Bronchial epithelial cell (primary cell): ENCODE data around the gene BRF1. TPM values are rescaled to one million over a fixed set of nuclear protein-coding genes. Genes with fewer than 3 reads are reported as not detected.
A peak's percentile ranks its signal among the peaks of the same experiment; 100 is the strongest.
"Not testable (repeated sequence)": the region's sequence is repeated elsewhere in the genome, so short reads cannot be mapped to it uniquely, and the experiment has no call there.

Experiments used
- DNase-seq: peaks from one replicate; pipeline ENCODE4 v3.0.0-alpha.2; 2010; ENCODE audit warnings: low read depth
- FAIRE-seq: peaks from 2 replicates; lab custom pipeline; 2011; peaks lifted over from hg19 to GRCh38; lab: Jason Lieb, UNC
- H3K27me3 ChIP-seq: 2 replicates; pipeline ENCODE4 v1.5.1; 2011; ENCODE audit warnings: low read length; ENCODE audit not compliant: control insufficient read depth, insufficient read depth
- H3K36me3 ChIP-seq: 2 replicates; pipeline ENCODE4 v1.5.1; 2011; ENCODE audit warnings: low read length; ENCODE audit not compliant: control insufficient read depth, insufficient read depth
- H3K4me3 ChIP-seq: 2 replicates; pipeline ENCODE4 v1.5.1; 2011; ENCODE audit warnings: mild to moderate bottlenecking, low read depth, low read length, control low read depth
- total RNA-seq: library from RNA; depleted of rRNA; stranded (reverse); fragments of >200 nt; gene quantifications from 2 replicates; pipeline ENCODE4 v1.2.1, GENCODE V29; 2014
- TF ChIP-seq, protein P1 (sequence below): IDR thresholded peaks from 2 replicates; pipeline ENCODE4 v1.5.1; 2011; ENCODE audit warnings: mild to moderate bottlenecking, moderate library complexity, low read length, control low read depth, inconsistent platforms; ENCODE audit not compliant: insufficient read depth, severe bottlenecking

BRF1 gene
- total RNA-seq, 1 donor from 2014 or later: 24.0 TPM

DNA sequence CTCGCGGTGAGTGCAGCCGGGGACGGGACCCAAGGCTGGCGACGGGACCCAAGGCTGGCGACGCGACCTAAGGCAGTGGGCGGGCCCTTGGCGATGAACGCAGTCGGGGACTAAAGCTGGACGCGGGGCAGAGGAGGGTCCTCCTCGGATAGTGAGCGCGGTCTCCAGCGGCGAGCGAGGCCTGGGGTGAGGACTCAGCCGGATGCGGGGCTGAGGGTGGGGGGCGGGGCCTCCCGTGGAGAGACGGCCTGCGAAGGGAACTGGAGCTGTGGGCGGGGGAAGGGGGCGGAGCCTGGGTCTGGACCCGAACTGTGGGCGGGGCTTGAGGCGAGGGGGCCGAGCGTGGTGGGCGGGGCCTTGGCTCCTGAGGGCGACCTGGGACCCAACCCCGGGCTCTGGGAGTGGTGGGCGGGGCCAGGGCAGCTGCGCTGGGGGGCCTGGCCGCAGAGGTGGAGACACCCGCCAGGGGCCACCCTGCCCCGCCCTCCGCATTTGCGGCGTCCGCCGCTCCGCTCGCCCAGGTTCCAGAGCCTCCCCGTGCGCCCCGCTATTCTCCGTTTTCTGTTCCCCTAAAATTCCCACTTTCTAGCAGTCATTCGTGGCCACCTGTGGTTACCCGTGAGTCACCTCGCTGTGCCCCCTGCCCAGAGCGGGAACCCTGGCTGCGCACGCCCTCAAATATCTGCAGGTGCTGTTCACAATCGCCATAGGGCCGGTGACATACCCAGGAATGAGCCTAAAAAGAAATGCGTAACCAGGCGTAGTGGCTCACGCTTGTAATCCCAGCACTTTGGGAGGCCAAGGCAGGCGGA, 508 bp upstream of the BRF1 start:
- Histone ChIP-seq H3K27me3 (no peaks in the 10 kb centered on the region), H3K36me3 (no peaks in the 10 kb centered on the region), H3K4me3 (peak overlapping the region; percentile 87)
- TF ChIP-seq, protein P1, sequence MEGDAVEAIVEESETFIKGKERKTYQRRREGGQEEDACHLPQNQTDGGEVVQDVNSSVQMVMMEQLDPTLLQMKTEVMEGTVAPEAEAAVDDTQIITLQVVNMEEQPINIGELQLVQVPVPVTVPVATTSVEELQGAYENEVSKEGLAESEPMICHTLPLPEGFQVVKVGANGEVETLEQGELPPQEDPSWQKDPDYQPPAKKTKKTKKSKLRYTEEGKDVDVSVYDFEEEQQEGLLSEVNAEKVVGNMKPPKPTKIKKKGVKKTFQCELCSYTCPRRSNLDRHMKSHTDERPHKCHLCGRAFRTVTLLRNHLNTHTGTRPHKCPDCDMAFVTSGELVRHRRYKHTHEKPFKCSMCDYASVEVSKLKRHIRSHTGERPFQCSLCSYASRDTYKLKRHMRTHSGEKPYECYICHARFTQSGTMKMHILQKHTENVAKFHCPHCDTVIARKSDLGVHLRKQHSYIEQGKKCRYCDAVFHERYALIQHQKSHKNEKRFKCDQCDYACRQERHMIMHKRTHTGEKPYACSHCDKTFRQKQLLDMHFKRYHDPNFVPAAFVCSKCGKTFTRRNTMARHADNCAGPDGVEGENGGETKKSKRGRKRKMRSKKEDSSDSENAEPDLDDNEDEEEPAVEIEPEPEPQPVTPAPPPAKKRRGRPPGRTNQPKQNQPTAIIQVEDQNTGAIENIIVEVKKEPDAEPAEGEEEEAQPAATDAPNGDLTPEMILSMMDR: no peak
- DNase-seq (peak; percentile 86), FAIRE-seq (no peak)

DNA sequence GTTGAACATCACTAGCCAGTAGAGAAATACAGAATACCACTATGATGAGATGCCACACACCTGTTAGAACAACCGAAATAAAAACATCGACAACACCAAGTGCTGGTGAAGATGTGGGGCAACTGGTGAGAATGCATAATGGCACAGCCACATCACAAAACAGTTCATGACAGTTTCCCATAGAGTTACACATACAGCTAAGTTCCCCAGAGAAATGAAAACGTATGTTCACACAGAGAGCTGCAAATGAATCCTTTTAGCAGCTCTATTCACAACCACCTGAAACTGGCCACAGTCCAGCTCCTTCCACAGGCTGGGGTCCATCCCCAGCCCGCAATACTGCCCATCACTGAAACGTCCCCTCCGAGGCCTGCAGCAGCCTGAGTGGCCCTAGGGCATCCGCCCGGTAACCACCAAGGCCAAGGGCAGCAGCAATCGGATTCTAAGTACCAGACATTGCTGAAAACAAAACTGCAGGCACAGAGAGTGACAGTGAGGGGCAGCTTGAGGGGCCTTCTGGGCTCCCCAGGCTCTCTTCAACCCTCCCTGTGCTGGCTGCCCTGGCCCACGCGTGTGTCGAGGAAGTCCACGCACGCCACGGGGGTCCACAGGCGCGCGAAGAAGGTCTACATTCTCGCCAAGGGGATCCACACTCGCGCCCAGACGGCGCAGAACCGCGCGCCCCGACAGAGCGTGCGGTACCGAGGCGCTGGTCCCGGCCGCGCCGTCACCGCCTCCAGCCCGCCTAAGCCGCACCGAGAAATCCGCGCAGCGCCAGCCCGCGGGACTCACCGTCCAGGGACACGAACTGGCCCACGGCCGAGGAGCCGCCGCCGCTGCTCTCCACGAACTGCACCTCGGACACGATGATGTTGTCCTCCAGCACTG, 903 bp downstream of the BRF1 start:
- H3K4me3 ChIP-seq: peak overlapping the region; percentile 87
- DNase-seq: no peak
- H3K36me3 ChIP-seq: no peaks in the 10 kb centered on the region
- FAIRE-seq: peak; percentile 72
- no peaks in the 10 kb centered on the region for H3K27me3 ChIP-seq
- TF ChIP-seq, protein P1: no peak

GRCh38 chr14:105297311-105297710, 3.5 kb downstream of the BRF1 start:
- DNase-seq, H3K27me3 ChIP-seq, FAIRE-seq, H3K36me3 ChIP-seq, H3K4me3 ChIP-seq: not testable (repeated sequence)

GRCh38 chr14:105294142-105294597, 6.6 kb downstream of the BRF1 start:
- no peaks in the 10 kb centered on the region for H3K36me3 ChIP-seq
- TF ChIP-seq, protein P1: no peak
- FAIRE-seq (no peak), DNase-seq (no peak)
- no peak overlapping the region for H3K4me3 ChIP-seq
- H3K27me3 ChIP-seq: no peaks in the 10 kb centered on the region

DNA sequence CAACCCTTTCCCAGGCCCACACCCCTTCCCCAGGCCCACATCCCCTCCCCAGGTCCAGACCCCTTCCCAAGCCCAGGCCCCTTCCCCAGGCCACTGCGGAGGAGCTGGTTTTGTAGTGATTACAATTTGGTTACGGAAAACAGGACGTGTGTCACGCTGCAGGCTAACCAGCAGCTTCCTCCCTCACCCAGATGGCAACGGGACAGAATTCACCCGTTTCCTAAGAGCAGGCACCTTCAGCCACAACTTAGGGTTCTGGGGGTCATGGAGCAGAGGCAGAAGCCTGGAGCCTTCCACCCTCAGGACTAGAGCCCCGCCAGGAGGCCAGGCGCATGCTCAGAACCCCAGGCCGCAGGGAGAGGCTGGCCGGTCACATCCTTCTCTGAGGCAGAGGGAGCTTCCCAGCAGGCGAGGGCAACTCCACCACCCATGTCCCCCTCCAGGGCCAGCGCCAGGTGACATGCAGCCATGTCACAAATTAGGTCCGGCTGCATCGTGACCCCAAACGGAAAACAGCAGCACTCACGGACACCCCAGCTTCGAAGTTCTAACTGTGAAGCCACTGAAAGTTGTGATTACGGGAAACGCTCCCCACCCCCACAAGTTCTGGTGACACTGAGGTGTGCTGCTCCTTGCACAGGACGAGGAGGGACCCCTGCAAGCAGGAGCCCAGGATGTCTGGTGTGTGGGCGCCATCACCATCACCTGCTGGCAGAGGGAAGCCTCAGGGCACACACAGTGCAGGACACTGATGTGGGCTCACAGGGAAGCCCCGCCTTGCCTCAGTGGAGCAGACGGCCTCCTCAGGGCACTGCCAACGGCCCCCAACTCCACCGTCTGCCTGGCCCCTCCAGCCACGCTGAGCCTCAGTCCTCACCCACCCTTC, 7.7 kb downstream of the BRF1 start:
- TF ChIP-seq, protein P1: no peak
- FAIRE-seq (no peak), DNase-seq (no peak)
- H3K36me3 ChIP-seq: no peaks in the 10 kb centered on the region
- no peaks in the 10 kb centered on the region for H3K27me3 ChIP-seq
- no peak overlapping the region for H3K4me3 ChIP-seq
